Mesothelial cell of epicardium (in vitro differentiated cells): ENCODE measurements around the gene SHROOM3. TPM values are rescaled to one million over a fixed set of nuclear protein-coding genes. Genes with fewer than 3 reads are reported as not detected.

Experiments used
- DNase-seq, 2 experiments: peaks; one replicate each; pipeline ENCODE4 v3.0.0; 2021; ENCODE audit warnings: low spot score in 2 of 2; ENCODE audit not compliant: unreplicated experiment in 2 of 2
- H3K27ac Mint-ChIP-seq: 2 replicates; pipeline ENCODE4 v1.8.0; 2021; ENCODE audit warnings: mixed read lengths
- H3K27me3 Mint-ChIP-seq: 2 replicates; pipeline ENCODE4 v1.8.0; 2021; ENCODE audit warnings: low read depth, mixed read lengths
- H3K36me3 Mint-ChIP-seq: 2 replicates; pipeline ENCODE4 v1.8.0; 2021; ENCODE audit warnings: mixed read lengths
- H3K4me1 Mint-ChIP-seq: 2 replicates; pipeline ENCODE4 v1.8.0; 2021; ENCODE audit warnings: mixed read lengths
- H3K4me3 Mint-ChIP-seq: 2 replicates; pipeline ENCODE4 v1.8.0; 2021; ENCODE audit warnings: mild to moderate bottlenecking, moderate library complexity, mixed read lengths
- H3K9me3 Mint-ChIP-seq: 2 replicates; pipeline ENCODE4 v1.8.0; 2021; ENCODE audit warnings: mixed read lengths
- total RNA-seq: library from RNA; stranded (reverse); gene quantifications from 3 replicates; pipeline ENCODE4 v1.2.1, GENCODE V29; 2021
- TF ChIP-seq, protein P1 (sequence below): fragments of 200-600 bp; sonication (generic); IDR thresholded peaks from one replicate; pipeline ENCODE4 v1.5.0; 2021; ENCODE audit warnings: antibody characterized with exemption; ENCODE audit not compliant: unreplicated experiment

Gene SHROOM3
- total RNA-seq, 1 donor from 2014 or later: 62.7 TPM

DNA sequence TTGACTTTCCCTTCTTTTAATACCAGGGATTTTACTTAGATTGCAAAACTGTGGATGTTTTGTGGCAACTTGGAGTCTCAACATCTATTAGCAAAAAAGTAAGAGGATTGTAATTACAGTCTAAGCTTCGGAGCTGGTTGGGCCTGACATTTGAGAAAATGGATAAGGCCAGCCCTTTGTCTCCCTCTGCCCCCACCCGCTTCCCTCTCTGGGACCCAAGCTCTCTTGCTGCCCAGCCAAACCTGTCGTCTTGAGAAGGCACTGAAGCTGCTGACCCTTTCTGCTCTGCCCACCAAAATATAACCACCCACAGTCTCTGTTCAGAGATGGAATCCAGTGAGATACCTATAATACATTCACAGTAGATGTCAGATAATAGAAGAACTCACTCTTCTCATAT is 49.6 kb downstream of the SHROOM3 start:
- Mint-ChIP-seq H3K9me3 (peaks cover 49% of the 10 kb centered on the region), H3K27me3 (no peaks in the 10 kb centered on the region), H3K4me3 (no peak overlapping the region), H3K27ac (peak overlapping the region; percentile 75), H3K36me3 (peaks cover 27% of the 10 kb centered on the region), H3K4me1 (peaks cover 20% of the 10 kb centered on the region)
- TF ChIP-seq, protein P1, sequence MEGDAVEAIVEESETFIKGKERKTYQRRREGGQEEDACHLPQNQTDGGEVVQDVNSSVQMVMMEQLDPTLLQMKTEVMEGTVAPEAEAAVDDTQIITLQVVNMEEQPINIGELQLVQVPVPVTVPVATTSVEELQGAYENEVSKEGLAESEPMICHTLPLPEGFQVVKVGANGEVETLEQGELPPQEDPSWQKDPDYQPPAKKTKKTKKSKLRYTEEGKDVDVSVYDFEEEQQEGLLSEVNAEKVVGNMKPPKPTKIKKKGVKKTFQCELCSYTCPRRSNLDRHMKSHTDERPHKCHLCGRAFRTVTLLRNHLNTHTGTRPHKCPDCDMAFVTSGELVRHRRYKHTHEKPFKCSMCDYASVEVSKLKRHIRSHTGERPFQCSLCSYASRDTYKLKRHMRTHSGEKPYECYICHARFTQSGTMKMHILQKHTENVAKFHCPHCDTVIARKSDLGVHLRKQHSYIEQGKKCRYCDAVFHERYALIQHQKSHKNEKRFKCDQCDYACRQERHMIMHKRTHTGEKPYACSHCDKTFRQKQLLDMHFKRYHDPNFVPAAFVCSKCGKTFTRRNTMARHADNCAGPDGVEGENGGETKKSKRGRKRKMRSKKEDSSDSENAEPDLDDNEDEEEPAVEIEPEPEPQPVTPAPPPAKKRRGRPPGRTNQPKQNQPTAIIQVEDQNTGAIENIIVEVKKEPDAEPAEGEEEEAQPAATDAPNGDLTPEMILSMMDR: no peak
- no peak for DNase-seq

DNA sequence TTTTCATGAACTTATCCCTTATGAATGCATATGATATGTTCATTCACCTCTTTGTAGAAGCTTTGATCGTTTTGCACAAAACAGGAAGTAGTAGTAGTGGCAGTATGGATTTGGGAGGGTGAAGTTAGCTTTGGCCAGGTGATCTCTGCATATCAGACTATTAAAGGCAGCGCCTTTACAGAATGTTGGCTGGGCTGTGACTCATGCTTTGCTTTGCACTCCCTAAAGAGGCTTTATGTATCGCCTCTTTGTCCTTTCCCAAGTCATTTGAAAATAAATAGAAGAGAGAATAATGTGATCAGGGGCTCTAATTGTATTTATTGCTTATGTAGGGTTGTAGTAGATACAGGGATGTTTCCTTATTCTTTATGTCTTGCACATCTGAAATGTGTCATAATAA is 50.4 kb downstream of the SHROOM3 start:
- H3K9me3 Mint-ChIP-seq: peaks cover 44% of the 10 kb centered on the region
- no peak for DNase-seq
- H3K27me3 Mint-ChIP-seq: no peaks in the 10 kb centered on the region
- H3K27ac Mint-ChIP-seq: peak overlapping the region; percentile 75
- TF ChIP-seq, protein P1: no peak
- no peak overlapping the region for H3K4me3 Mint-ChIP-seq
- peaks cover 21% of the 10 kb centered on the region for H3K4me1 Mint-ChIP-seq
- H3K36me3 Mint-ChIP-seq: peaks cover 22% of the 10 kb centered on the region

DNA sequence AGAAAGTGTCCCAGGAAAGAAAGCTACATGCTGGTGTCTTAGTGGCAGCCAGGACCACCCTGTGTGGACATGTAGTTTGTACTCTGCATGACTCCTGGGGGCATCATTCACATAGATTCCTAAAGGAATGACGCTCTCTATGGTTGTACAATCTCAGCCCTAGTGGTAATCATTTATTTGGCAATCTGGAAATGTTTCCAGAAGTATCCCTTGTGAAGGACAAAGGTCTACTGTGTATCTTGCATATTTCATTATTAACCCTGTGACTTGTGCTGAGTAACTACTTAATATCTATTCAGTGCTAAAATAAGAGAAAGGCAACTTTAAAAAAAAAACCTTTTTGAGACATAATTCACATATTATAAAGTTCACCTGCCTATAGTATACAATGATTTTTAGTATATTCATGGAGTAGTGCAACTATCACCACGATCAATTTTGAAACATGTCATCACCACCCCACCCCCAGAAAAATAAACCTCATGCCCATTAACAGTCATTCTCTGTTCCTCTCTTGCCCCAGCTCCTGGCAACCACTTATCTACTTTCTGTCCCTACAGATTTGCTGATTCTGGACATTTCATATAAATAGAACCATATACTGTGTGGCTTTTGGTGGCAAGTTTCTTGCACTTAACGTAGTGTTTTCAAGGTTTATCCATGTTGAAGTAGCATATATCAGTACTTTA is 51.7 kb downstream of the SHROOM3 start:
- H3K9me3 Mint-ChIP-seq: peaks cover 32% of the 10 kb centered on the region
- no peak overlapping the region for H3K4me3 Mint-ChIP-seq
- H3K4me1 Mint-ChIP-seq: peaks cover 21% of the 10 kb centered on the region
- H3K27me3 Mint-ChIP-seq: no peaks in the 10 kb centered on the region
- H3K36me3 Mint-ChIP-seq: peaks cover 15% of the 10 kb centered on the region
- DNase-seq: no peak
- H3K27ac Mint-ChIP-seq: no peak overlapping the region
- TF ChIP-seq, protein P1: no peak

DNA sequence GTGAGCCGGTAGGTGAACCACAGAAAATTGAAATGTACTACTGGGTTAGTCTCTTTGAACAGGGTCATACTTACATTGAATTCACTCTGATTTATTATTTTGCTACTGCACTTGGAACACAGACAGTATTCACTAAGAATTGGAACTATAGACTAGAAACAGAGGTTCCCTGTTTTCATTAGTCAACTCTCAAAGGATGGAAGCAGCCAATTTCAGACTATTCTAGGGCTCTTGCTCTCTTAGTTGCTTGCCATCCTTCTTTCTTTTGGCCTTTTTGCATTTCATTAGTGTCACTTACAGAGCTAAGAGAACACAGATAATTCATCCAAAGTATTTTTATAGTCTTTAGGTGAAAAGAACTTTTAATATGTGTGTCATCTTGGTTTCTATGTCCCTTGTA is 52.6 kb downstream of the SHROOM3 start:
- Mint-ChIP-seq H3K27me3 (no peaks in the 10 kb centered on the region), H3K27ac (peak overlapping the region; percentile 26), H3K36me3 (peaks cover 8% of the 10 kb centered on the region), H3K9me3 (peaks cover 23% of the 10 kb centered on the region), H3K4me1 (peaks cover 28% of the 10 kb centered on the region), H3K4me3 (no peak overlapping the region)
- no peak for DNase-seq
- TF ChIP-seq, protein P1: no peak

DNA sequence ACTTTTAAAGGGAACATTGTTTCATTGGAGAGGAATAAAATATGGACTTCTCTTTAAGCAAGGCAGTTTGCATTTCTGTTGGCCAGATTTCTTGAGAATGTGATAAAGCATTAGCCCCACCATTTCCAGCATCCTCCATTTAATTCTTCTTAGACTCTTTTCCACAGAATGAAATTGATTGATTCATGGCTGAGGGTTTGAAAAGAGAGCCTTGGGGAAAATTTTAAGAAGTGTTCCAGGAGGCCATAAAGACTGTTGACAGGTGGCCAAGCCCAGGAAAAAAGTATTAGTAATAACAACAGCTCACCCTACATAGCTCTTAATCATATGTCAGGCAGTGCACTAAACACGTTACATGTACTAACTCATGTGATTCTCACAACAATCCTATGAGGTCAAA is 53.4 kb downstream of the SHROOM3 start:
- Mint-ChIP-seq H3K4me1 (peaks cover 33% of the 10 kb centered on the region), H3K9me3 (peaks cover 17% of the 10 kb centered on the region), H3K27ac (no peak overlapping the region), H3K36me3 (peaks cover 6% of the 10 kb centered on the region), H3K4me3 (no peak overlapping the region), H3K27me3 (no peaks in the 10 kb centered on the region)
- DNase-seq: no peak
- TF ChIP-seq, protein P1: no peak
